ENCODE results near the gene LRMDA. TPM values are rescaled to one million over a fixed set of nuclear protein-coding genes. Genes with fewer than 3 reads are reported as not detected.

LRMDA gene
- total RNA-seq, 4 donors from 2014 or later, result 7.3 to 20.1 (median 8.4) TPM

DNA sequence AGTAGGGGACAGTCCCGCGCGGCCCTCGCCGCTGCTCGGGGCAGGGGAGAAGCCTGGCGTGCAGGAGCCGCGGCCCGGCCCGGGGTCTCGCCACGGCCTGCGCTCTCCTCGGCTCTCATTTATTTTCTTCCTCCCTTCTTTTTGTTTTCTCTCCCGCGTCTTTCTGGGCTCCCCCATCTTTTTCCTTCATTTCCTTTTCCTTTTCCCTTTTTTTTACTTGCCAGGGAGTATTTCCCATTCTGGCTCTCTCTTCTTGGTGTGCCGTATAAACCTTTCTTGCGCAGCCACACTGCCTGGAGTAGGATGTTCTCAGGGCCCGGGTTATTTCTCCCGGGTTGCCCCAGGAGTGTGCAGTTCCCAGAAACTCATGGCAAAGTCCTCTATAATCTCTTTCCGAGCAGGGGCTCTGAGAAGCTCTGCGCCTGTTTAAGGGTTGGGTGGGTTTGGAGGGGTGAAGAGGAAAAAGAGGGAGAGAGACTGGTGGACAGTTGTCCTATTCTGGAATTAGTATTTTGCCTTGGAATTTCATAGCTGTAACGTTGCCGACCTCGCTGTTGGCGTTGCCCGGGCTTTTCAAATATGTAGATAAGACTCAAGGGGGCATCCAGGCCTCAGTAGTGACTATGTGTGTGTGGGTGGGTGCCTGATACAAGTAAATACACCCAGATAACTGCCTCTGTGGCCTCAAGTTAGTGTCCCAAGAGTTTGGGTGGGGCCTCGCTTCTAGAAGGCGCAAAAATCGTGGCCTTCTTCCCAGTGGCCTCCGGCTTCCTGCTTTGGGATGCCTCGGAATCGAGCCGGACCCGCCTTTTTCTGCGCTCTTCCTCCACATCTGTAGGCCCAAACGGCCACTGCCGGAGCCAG lies 25.6 kb upstream of the LRMDA start:
- Histone ChIP-seq H3K4me1 (peaks cover 0 to 57% (median 4%) of the 10 kb centered on the region in 3 donors), H3K36me3 (no peaks in the 10 kb centered on the region), H3K27me3 (no peaks in the 10 kb centered on the region), H3K4me3 (peak overlapping the region; percentile 62 to 100), H3K9me3 (no peaks in the 10 kb centered on the region), H3K27ac (peak overlapping the region; percentile 97 to 100 (median 100))
- 36 to 83% methylated on average over 21 to 27 of the region's 39 CpGs for WGBS, 2 donors (ENCODE audit: low coverage in 1 of 2)
- TF ChIP-seq EP300 (IDR thresholded peaks at IDR 0.05) (no peak), POLR2AphosphoS5 (IDR thresholded peaks at IDR 0.05) (no peak), POLR2A (IDR thresholded peaks at IDR 0.05) (no peak)
- TF ChIP-seq, protein P1, sequence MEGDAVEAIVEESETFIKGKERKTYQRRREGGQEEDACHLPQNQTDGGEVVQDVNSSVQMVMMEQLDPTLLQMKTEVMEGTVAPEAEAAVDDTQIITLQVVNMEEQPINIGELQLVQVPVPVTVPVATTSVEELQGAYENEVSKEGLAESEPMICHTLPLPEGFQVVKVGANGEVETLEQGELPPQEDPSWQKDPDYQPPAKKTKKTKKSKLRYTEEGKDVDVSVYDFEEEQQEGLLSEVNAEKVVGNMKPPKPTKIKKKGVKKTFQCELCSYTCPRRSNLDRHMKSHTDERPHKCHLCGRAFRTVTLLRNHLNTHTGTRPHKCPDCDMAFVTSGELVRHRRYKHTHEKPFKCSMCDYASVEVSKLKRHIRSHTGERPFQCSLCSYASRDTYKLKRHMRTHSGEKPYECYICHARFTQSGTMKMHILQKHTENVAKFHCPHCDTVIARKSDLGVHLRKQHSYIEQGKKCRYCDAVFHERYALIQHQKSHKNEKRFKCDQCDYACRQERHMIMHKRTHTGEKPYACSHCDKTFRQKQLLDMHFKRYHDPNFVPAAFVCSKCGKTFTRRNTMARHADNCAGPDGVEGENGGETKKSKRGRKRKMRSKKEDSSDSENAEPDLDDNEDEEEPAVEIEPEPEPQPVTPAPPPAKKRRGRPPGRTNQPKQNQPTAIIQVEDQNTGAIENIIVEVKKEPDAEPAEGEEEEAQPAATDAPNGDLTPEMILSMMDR (IDR thresholded peaks at IDR 0.05), result no peak
- ATAC-seq, result no peak

- peak overlapping the region; percentile 97 to 100 (median 100) for H3K27ac ChIP-seq
- ATAC-seq, result no peak
- 64 to 95% methylated on average over 16 of the region's 29 CpGs for WGBS, 2 donors (ENCODE audit: low coverage in 1 of 2)
These were observed 24.8 kb upstream of the LRMDA start for GRCh38 chr10:75406462-75407223.

DNA sequence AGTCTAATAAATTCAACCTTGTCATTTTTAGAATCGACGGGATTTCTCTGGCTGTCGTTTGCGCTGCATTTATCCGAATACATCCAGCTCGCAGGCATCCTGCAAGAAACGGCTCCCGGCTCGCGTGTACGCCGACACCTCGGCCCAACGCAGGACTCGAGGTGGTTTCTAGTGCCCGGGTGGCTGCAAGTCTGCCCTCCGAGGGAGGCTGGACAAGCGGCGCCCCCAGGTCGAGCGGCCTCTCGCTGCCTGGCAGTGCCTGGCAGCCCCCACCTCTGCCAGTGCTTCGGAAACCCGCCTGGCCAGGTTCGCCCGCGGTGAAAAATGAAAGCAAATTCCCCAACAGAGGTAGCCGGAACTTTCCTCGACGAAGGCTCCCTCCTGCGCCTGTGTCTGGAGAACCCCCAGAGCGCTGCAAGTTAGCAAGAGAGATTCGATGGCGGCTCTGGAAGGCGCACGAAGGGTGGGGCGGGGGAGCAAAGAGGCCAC lies 24.2 kb upstream of the LRMDA start:
- WGBS, 2 donors (ENCODE audit: low coverage in 1 of 2), result 13 to 75% methylated on average over 3 to 10 of the region's 37 CpGs
- H3K4me3 ChIP-seq, result peak overlapping the region; percentile 71 to 100

More at GRCh38 chr10:75406462-75407223, 24.8 kb upstream of the LRMDA start:
- TF ChIP-seq POLR2AphosphoS5 (IDR thresholded peaks at IDR 0.05), result no peak
- TF ChIP-seq POLR2A (IDR thresholded peaks at IDR 0.05), result no peak
- no peak for TF ChIP-seq EP300 (IDR thresholded peaks at IDR 0.05)
- TF ChIP-seq, protein P1 (IDR thresholded peaks at IDR 0.05), result no peak
- H3K4me3 ChIP-seq, result peak overlapping the region in 1 of 2 donors; percentile 100
- no peaks in the 10 kb centered on the region for H3K9me3 ChIP-seq
- H3K27me3 ChIP-seq, result no peaks in the 10 kb centered on the region
- H3K4me1 ChIP-seq, result peaks cover 0 to 57% (median 4%) of the 10 kb centered on the region in 3 donors
- no peaks in the 10 kb centered on the region for H3K36me3 ChIP-seq

DNA sequence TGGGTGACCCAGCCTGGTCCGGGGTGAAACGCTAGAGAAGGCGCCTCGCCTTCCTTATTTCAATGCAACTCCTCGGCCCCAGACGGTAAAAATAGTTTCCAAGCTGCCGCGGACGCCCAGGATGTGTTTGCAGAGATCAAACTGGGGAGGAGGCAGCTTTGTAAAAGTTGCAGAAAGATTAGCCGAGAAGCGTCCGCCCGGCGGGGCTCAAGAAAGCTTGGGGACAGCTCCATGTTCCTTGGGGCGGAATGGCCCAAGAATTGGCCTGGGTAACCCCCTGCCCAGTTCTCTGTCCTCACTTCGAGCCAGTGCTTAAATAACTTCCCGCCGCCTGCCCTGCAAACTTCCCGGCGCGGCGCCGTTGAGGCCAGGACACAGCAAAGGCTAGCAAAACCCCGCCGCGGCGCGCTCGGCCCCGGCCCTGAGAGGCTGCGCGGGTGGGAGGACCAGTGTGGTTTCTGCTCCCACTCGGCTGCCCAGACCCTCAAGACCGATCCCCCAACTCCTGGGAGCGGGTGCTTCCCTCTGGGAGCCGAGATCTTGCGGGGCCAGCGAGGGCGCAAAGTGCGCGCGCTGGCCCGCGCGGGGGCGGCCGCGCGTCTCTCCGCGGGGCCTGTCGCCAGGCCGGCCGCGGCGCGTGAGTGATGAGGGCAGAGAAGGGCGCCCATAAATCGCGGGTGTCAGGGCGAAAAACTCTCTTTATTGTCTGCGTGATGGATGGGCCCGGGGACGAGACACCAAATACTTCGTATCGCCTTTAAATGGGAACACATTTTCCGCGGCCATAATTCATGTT lies 23.5 kb upstream of the LRMDA start:
- Histone ChIP-seq H3K9me3 (no peaks in the 10 kb centered on the region), H3K27me3 (no peaks in the 10 kb centered on the region), H3K4me1 (peaks cover 0 to 57% (median 4%) of the 10 kb centered on the region in 3 donors), H3K36me3 (no peaks in the 10 kb centered on the region), H3K27ac (peak overlapping the region; percentile 62 to 100 (median 100)), H3K4me3 (peak overlapping the region; percentile 71 to 100)
- peak; percentile 10 for ATAC-seq
- TF ChIP-seq, protein P1 (IDR thresholded peaks at IDR 0.05), result peak in 3 of 4 experiments; percentile 10 to 44 (median 30)
- no peak for TF ChIP-seq POLR2A (IDR thresholded peaks at IDR 0.05)
- no peak for TF ChIP-seq POLR2AphosphoS5 (IDR thresholded peaks at IDR 0.05)
- no peak for TF ChIP-seq EP300 (IDR thresholded peaks at IDR 0.05)
- 0 to 65% methylated on average over 7 to 18 of the region's 68 CpGs for WGBS, 2 donors (ENCODE audit: low coverage in 1 of 2)

More for the DNA sequence above, 24.2 kb upstream of the LRMDA start:
- no peak for ATAC-seq
- no peak for TF ChIP-seq EP300 (IDR thresholded peaks at IDR 0.05)
- TF ChIP-seq, protein P1 (IDR thresholded peaks at IDR 0.05), result peak in 2 of 4 experiments; percentile 17 to 30
- no peak for TF ChIP-seq POLR2A (IDR thresholded peaks at IDR 0.05)
- H3K9me3 ChIP-seq, result no peaks in the 10 kb centered on the region
- no peaks in the 10 kb centered on the region for H3K27me3 ChIP-seq
- peak overlapping the region; percentile 62 to 100 (median 100) for H3K27ac ChIP-seq
- no peaks in the 10 kb centered on the region for H3K36me3 ChIP-seq
- peaks cover 0 to 57% (median 4%) of the 10 kb centered on the region in 3 donors for H3K4me1 ChIP-seq
